HepG2 (cell line): ENCODE data around the gene TPST2. TPM values are rescaled to one million over a fixed set of nuclear protein-coding genes. Genes with fewer than 3 reads are reported as not detected.
A peak's percentile ranks its signal among the peaks of the same experiment; 100 is the strongest.

ENCODE experiments used
- ATF5 ChIP-seq: sonication (generic); formaldehyde crosslinking; IDR thresholded peaks from 2 replicates; pipeline ENCODE4 v1.4.0; 2020; ENCODE audit warnings: mild to moderate bottlenecking, low read depth, missing genetic modification reagents
- ETV6 ChIP-seq: sonication (generic); formaldehyde crosslinking; conservative IDR thresholded peaks from 2 replicates; pipeline ENCODE4 v1.4.0; 2020; ENCODE audit warnings: missing genetic modification reagents
- KDM3A ChIP-seq: IDR thresholded peaks from 2 replicates; pipeline ENCODE4 v1.6.1; 2018; ENCODE audit warnings: low read depth, missing compliant biosample characterization
- LCORL ChIP-seq, 2 experiments: fragments of 450-650 bp in 1 of 2; sonication (generic) in 1 of 2; formaldehyde crosslinking in 1 of 2; IDR thresholded peaks; 2 replicates each; pipeline versions ENCODE4 v1.5.0 to v1.6.1; 2017 to 2020; ENCODE audit warnings: antibody characterized with exemption in 1 of 2, missing genetic modification reagents in 1 of 2
- POGK ChIP-seq: sonication (generic); formaldehyde crosslinking; conservative IDR thresholded peaks from 2 replicates; pipeline ENCODE4 v1.8.0; 2022; ENCODE audit warnings: mild to moderate bottlenecking, moderate library complexity, missing genetic modification reagents
- POLR2AphosphoS2 ChIP-seq: IDR thresholded peaks from 2 replicates; pipeline ENCODE4 v1.6.1; 2011; ENCODE audit warnings: low read depth, low read length, improper control_type of control experiment
- RCOR2 ChIP-seq: IDR thresholded peaks from 2 replicates; pipeline ENCODE4 v1.6.1; 2016; ENCODE audit warnings: missing biosample characterization, missing genetic modification reagents
- SP2 ChIP-seq: sonication (generic); formaldehyde crosslinking; IDR thresholded peaks from 2 replicates; pipeline ENCODE4 v1.5.1; 2020; ENCODE audit warnings: mild to moderate bottlenecking, missing genetic modification reagents
- SP4 ChIP-seq: sonication (generic); formaldehyde crosslinking; IDR thresholded peaks from 2 replicates; pipeline ENCODE4 v1.8.1; 2023; ENCODE audit warnings: mild to moderate bottlenecking, missing genetic modification reagents
- TCF12 ChIP-seq, 2 experiments: fragments of 450-650 bp in 1 of 2; sonication (generic) in 1 of 2; formaldehyde crosslinking in 1 of 2; IDR thresholded peaks; 2 replicates each; pipeline versions ENCODE4 v1.6.1 to v1.8.0; 2017 to 2022; ENCODE audit warnings: antibody characterized with exemption in 1 of 2, mild to moderate bottlenecking in 1 of 2, missing genetic modification reagents in 1 of 2, moderate library complexity in 1 of 2
- TOE1 ChIP-seq: sonication (generic); formaldehyde crosslinking; IDR thresholded peaks from 2 replicates; pipeline ENCODE4 v1.4.0; 2020; ENCODE audit warnings: mild to moderate bottlenecking, missing genetic modification reagents
- USF2 ChIP-seq, 2 experiments: sonication (generic) in 1 of 2; formaldehyde crosslinking in 1 of 2; IDR thresholded peaks; 2 replicates each; pipeline versions ENCODE4 v1.5.1 to v1.6.1; 2011 to 2020; ENCODE audit warnings: borderline replicate concordance in 1 of 2, low read depth in 1 of 2, low read length in 1 of 2, mild to moderate bottlenecking in 1 of 2, missing genetic modification reagents in 1 of 2, moderate library complexity in 1 of 2
- ZNF121 ChIP-seq: sonication (generic); formaldehyde crosslinking; IDR thresholded peaks from 2 replicates; pipeline ENCODE4 v1.5.0; 2020; ENCODE audit warnings: mild to moderate bottlenecking, missing genetic modification reagents
- ZNF441 ChIP-seq: sonication (generic); formaldehyde crosslinking; IDR thresholded peaks from 2 replicates; pipeline ENCODE4 v1.7.0; 2021; ENCODE audit warnings: missing genetic modification reagents, borderline replicate concordance
- ZNF557 ChIP-seq: sonication (generic); formaldehyde crosslinking; IDR thresholded peaks from 2 replicates; pipeline ENCODE4 v1.4.0; 2020; ENCODE audit warnings: missing genetic modification reagents
- ZSCAN22 ChIP-seq: sonication (generic); formaldehyde crosslinking; IDR thresholded peaks from 2 replicates; pipeline ENCODE4 v1.4.0; 2020; ENCODE audit warnings: mild to moderate bottlenecking, missing genetic modification reagents
- polyA plus RNA-seq, 8 experiments: library from polyadenylated mRNA; depleted of rRNA in 3 of 8; stranded (reverse) in 7 of 8; unstranded in 1 of 8; fragments of >200 nt; fragmentation: Illumina TruSeq in 4 of 8; extraction: Trizol in 4 of 8; gene quantifications; 2 replicates each; pipeline versions ENCODE4 v1.2.1 to v1.2.3, GENCODE V29; 2011 to 2016; ENCODE audit warnings: low read depth in 4 of 8, missing spikeins in 1 of 8, mixed read lengths in 1 of 8; ENCODE audit not compliant: insufficient read depth in 1 of 8
- total RNA-seq, 5 experiments: library from RNA; depleted of rRNA; stranded (reverse); fragments of >200 nt; fragmentation: Illumina TruSeq; extraction: Trizol; gene quantifications; 2 replicates each; pipeline ENCODE4 v1.2.3, GENCODE V29; 2016; ENCODE audit warnings: low read depth in 1 of 5
- TF ChIP-seq, protein P1 (sequence below): fragments of 450-650 bp; IDR thresholded peaks from 2 replicates; pipeline ENCODE4 v1.6.1; 2017
- TF ChIP-seq, protein P2 (sequence below), 2 experiments: fragments of 450-650 bp in 1 of 2; sonication (generic) in 1 of 2; formaldehyde crosslinking; IDR thresholded peaks; 2 replicates each; pipeline versions ENCODE4 v1.5.0 to v1.8.0; 2020 to 2022; ENCODE audit warnings: mild to moderate bottlenecking in 1 of 2, missing genetic modification reagents in 1 of 2
- TF ChIP-seq, protein P3 (sequence below): sonication (generic); formaldehyde crosslinking; IDR thresholded peaks from 2 replicates; pipeline ENCODE4 v1.5.0; 2020; ENCODE audit warnings: missing genetic modification reagents, mild to moderate bottlenecking, borderline replicate concordance

The TPST2 gene
- total and polyA plus RNA-seq, 2 of the 13 experiments (the other 11 are each of a cell fraction or from before 2014, with no cell fraction given): 15.2 to 23.8 TPM

DNA sequence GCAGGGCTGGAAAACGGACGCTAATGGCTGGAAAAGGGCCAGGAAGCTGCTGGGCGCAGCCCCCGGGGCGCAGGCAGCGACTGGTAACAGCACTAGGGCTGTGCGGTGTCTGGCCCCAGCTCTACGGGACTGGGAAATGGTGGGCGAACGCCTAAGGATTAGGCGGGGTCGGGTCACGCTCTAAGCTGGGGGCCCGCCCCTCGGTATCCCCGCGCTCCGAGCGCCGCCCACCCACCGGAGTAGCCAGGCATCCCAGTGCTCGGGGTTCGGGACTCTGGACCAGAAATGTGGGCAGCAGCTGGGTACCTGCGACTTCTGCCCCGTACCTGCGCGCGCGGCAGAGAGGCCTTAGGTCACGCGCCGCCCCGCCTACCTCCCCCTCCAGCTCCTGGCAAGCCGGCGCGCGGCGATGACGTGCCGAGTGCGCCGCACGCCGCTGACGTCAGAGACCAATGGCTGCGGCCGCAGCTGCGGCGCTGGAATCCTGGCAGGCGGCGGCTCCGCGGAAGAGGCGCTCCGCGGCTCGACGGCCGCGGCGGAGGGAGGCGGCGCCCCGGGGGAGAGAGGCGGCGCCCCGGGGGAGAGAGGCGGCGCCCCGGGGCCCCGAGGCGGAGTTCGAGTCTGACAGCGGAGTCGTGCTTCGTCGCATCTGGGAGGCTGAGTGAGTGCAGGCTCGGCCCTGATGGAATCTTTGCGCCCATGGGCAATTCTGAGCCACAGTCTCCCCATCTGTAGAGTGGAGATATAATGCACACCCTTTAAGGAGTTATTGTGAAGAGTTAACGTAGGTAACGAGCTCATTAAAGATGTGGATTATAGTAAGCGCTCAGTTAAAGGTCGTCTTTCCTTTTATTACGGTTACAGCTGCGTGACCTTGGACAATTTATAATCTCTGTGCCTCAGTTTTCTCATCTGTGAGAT is 106.2 kb downstream of the TPST2 start, which contains the start of the genes HPS4 and SRRD (continued):
- TF ChIP-seq POLR2AphosphoS2 (no peak), RCOR2 (CRISPR knock-in tag) (peak; percentile 93), USF2 (IDR thresholded peaks at IDR 0.05; ENCODE audit: low read depth, low read length) (peak; percentile 61; the same call in 1 of the 2 replicates), USF2 (CRISPR knock-in tag; IDR thresholded peaks at IDR 0.05; ENCODE audit: borderline replicate concordance) (peak; percentile 75), SP2 (CRISPR knock-in tag) (peak; percentile 48), LCORL (IDR thresholded peaks at IDR 0.05) (no peak), LCORL (CRISPR knock-in tag; IDR thresholded peaks at IDR 0.05) (0 out of 2 replicates have a peak, but pooled peaks have one; percentile 74), ZNF121 (CRISPR knock-in tag) (peak; percentile 81), POGK (CRISPR knock-in tag) (peak; percentile 81), TCF12 (IDR thresholded peaks at IDR 0.05) (no peak), TCF12 (CRISPR knock-in tag; IDR thresholded peaks at IDR 0.05) (peak; percentile 75; the same call in 1 of the 2 replicates), SP4 (CRISPR knock-in tag) (peak; percentile 92), ZNF557 (CRISPR knock-in tag) (no peak), ZNF441 (CRISPR knock-in tag) (no peak; the same call in 1 of the 2 replicates), ZSCAN22 (CRISPR knock-in tag) (no peak), TOE1 (CRISPR knock-in tag) (no peak), KDM3A (peak; percentile 44; the same call in 1 of the 2 replicates), ATF5 (CRISPR knock-in tag) (no peak), ETV6 (CRISPR knock-in tag) (peak; percentile 83; the same call in 1 of the 2 replicates)
- TF ChIP-seq, protein P1, sequence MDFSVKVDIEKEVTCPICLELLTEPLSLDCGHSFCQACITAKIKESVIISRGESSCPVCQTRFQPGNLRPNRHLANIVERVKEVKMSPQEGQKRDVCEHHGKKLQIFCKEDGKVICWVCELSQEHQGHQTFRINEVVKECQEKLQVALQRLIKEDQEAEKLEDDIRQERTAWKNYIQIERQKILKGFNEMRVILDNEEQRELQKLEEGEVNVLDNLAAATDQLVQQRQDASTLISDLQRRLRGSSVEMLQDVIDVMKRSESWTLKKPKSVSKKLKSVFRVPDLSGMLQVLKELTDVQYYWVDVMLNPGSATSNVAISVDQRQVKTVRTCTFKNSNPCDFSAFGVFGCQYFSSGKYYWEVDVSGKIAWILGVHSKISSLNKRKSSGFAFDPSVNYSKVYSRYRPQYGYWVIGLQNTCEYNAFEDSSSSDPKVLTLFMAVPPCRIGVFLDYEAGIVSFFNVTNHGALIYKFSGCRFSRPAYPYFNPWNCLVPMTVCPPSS: no peak
- TF ChIP-seq, protein P2, sequence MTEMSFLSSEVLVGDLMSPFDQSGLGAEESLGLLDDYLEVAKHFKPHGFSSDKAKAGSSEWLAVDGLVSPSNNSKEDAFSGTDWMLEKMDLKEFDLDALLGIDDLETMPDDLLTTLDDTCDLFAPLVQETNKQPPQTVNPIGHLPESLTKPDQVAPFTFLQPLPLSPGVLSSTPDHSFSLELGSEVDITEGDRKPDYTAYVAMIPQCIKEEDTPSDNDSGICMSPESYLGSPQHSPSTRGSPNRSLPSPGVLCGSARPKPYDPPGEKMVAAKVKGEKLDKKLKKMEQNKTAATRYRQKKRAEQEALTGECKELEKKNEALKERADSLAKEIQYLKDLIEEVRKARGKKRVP (CRISPR knock-in tag; IDR thresholded peaks at IDR 0.05): peak in 1 of 2 experiments; percentile 59; a peak in 1 of 4 replicates
- TF ChIP-seq, protein P3, sequence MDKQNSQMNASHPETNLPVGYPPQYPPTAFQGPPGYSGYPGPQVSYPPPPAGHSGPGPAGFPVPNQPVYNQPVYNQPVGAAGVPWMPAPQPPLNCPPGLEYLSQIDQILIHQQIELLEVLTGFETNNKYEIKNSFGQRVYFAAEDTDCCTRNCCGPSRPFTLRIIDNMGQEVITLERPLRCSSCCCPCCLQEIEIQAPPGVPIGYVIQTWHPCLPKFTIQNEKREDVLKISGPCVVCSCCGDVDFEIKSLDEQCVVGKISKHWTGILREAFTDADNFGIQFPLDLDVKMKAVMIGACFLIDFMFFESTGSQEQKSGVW (CRISPR knock-in tag): 0 out of 2 replicates have a peak, but pooled peaks have one; percentile 12
